IPS-NIHi7 (cell line): ENCODE measurements around the gene SLC7A11.
A peak's percentile ranks its signal among the peaks of the same experiment; 100 is the strongest.

ENCODE experiments used
- DNase-seq: peaks from one replicate; pipeline ENCODE4 v3.0.0; 2012; ENCODE audit warnings: mixed read lengths; ENCODE audit errors: extremely low spot score

Gene SLC7A11

GRCh38 chr4:138209094-138209493 is 33.1 kb downstream of the SLC7A11 start:
- no peak for DNase-seq

GRCh38 chr4:138205531-138206233 is 36.5 kb downstream of the SLC7A11 start:
- DNase-seq: no peak

- DNase-seq: no peak
Measured at GRCh38 chr4:138204507-138204906, 37.6 kb downstream of the SLC7A11 start.

- no peak for DNase-seq
Measured at GRCh38 chr4:138202686-138203085, 39.5 kb downstream of the SLC7A11 start.

- no peak for DNase-seq
Measured at GRCh38 chr4:138200236-138200590, 41.9 kb downstream of the SLC7A11 start.

GRCh38 chr4:138199568-138200235 is 42.4 kb downstream of the SLC7A11 start:
- peak; percentile 17 for DNase-seq

GRCh38 chr4:138196153-138196552 is 46.0 kb downstream of the SLC7A11 start:
- DNase-seq: no peak

- DNase-seq: no peak
Measured at GRCh38 chr4:138193963-138194362, 48.2 kb downstream of the SLC7A11 start.

- peak; percentile 27 for DNase-seq
Measured at GRCh38 chr4:138192113-138192512, 50.0 kb downstream of the SLC7A11 start.

- no peak for DNase-seq
Measured at GRCh38 chr4:138190452-138190858, 51.7 kb downstream of the SLC7A11 start.

GRCh38 chr4:138189206-138189605 is 52.9 kb downstream of the SLC7A11 start:
- DNase-seq: no peak

- no peak for DNase-seq
Measured at GRCh38 chr4:138188406-138189084, 53.6 kb downstream of the SLC7A11 start.

GRCh38 chr4:138185859-138186645 is 56.1 kb downstream of the SLC7A11 start:
- no peak for DNase-seq

- DNase-seq: no peak
Measured at GRCh38 chr4:138184886-138185285, 57.3 kb downstream of the SLC7A11 start.

GRCh38 chr4:138182838-138183426 is 59.2 kb downstream of the SLC7A11 start:
- DNase-seq: peak; percentile 18

GRCh38 chr4:138181287-138181686 is 60.9 kb downstream of the SLC7A11 start:
- no peak for DNase-seq

GRCh38 chr4:138178566-138178965 is 63.6 kb downstream of the SLC7A11 start:
- DNase-seq: no peak

- DNase-seq: no peak
Measured at GRCh38 chr4:138177278-138177968, 64.7 kb downstream of the SLC7A11 start.

GRCh38 chr4:138174981-138175794 is 67.0 kb downstream of the SLC7A11 start:
- no peak for DNase-seq

- DNase-seq: no peak
Measured at GRCh38 chr4:138164208-138164607, 77.9 kb downstream of the SLC7A11 start.
